Cardiac fibroblast (primary cell): ENCODE measurements around the gene ATP2B2.
A peak's percentile ranks its signal among the peaks of the same experiment; 100 is the strongest.

Experiments
- DNase-seq, 2 donors: peaks; one replicate each; pipeline versions ENCODE4 v3.0.0 to v3.0.0-alpha.2; 2010; ENCODE audit warnings: low read depth in 2 of 2
- H3K4me3 ChIP-seq, 2 donors: replicated peaks in 1 of 2; 1 replicate in 1 of 2; 2 replicates in 1 of 2; pipeline ENCODE4 v1.5.1; 2011; ENCODE audit warnings: low read depth in 2 of 2, low read length in 2 of 2, mild to moderate bottlenecking in 2 of 2, moderate library complexity in 1 of 2
- TF ChIP-seq, protein P1 (sequence below): IDR thresholded peaks from one replicate; pipeline ENCODE4 v1.5.1; 2011; ENCODE audit warnings: low read depth, mild to moderate bottlenecking, low read length, inconsistent platforms

Gene ATP2B2

DNA sequence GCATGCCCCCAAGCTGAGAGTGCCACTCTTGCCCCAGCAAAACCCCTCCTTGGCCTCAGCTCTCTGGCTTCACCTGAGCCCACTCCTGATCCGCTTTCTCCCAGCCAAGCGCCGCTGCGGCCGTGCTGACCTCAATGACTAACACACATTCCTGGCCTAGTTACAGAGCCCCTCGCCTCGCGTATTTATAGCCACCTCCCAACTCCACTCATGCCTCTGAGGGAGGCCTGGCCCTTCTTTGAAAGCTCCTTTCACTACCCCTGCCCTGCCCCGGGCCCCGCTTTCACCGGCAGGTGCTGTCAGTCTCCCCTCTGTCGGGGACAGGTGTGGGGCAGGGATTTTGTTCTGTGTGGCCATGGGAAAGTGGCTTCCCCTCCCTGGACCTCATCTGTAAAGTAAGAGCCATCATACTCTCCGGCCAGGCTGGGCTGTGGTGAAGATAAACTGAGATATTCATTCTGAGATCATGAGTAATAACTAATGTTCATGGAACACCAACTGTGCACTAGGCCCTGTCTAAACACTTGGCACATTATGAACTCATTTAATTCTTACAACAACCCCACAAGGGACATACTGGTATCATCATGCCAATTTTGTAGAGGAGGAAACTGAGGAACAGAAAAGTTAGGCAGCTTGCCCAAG, 13.2 kb upstream of the ATP2B2 start:
- DNase-seq, result peak; percentile 21 to 22
- TF ChIP-seq, protein P1, sequence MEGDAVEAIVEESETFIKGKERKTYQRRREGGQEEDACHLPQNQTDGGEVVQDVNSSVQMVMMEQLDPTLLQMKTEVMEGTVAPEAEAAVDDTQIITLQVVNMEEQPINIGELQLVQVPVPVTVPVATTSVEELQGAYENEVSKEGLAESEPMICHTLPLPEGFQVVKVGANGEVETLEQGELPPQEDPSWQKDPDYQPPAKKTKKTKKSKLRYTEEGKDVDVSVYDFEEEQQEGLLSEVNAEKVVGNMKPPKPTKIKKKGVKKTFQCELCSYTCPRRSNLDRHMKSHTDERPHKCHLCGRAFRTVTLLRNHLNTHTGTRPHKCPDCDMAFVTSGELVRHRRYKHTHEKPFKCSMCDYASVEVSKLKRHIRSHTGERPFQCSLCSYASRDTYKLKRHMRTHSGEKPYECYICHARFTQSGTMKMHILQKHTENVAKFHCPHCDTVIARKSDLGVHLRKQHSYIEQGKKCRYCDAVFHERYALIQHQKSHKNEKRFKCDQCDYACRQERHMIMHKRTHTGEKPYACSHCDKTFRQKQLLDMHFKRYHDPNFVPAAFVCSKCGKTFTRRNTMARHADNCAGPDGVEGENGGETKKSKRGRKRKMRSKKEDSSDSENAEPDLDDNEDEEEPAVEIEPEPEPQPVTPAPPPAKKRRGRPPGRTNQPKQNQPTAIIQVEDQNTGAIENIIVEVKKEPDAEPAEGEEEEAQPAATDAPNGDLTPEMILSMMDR, result no peak
- H3K4me3 ChIP-seq, result no peak overlapping the region

DNA sequence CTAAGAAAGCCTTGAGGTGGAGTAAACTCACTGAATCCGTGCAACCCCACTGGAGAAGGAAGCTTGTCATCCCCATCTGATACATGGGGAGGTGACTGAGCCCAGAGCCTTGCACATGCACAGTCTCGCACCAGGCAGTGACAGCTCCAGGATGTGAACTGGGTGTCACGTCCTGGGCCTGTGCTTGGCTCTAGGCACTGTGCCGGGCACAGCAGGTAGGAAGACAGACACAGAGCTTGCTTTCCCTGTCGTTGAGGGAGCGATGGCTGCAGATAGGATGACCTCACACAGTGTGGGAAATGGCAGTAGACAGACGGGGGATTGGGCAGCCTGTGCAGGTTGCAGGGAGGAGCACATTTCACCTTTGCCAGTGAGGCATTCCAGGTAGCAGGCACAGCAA, 12.2 kb upstream of the ATP2B2 start:
- TF ChIP-seq, protein P1, result no peak
- no peak overlapping the region for H3K4me3 ChIP-seq
- DNase-seq, result no peak

DNA sequence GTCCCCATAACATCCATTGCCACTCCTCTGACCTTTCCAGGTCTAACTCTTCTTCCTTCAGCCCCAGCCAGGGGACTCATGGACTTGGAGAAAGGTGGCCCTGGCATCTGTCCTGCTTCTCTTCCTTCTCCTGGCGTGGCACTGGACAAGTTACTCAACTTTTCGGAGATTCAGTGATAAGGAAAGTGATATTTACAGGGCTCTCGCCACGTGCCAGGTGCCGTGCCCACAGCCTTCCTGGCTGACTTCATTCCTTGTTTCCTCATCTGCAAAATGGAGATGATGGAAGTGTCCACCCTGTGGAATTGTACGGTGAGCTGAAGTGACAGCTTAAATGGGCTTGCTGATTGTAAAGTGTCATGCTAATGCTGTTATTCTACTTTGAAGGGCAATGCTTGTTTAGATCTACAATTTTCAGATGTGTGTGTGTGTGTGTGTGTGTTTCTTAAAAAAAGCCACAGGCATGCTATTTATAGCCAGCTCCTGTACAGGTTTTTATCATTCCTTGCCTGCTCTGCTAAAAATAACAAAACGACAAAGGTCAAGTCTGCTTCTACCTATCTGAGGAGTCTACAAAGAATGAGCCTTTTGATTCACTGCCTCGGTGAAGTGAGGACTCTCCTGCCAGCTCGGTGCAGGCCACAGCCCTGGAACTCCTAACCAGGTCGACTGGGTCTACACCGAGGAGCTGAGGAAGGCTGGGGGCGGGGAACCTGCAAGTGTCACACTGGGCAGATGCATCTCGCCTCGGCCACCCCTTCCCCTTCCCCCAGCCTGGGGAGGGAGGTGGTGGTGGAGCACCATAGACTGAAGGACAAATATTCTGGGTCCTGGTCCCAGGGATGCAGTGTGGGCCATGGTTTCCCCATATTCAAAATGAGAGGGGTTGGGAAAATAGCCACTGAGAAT, 11.4 kb upstream of the ATP2B2 start:
- TF ChIP-seq, protein P1, result no peak
- H3K4me3 ChIP-seq, result no peak overlapping the region
- peak in 1 of 2 donors; percentile 4 for DNase-seq

DNA sequence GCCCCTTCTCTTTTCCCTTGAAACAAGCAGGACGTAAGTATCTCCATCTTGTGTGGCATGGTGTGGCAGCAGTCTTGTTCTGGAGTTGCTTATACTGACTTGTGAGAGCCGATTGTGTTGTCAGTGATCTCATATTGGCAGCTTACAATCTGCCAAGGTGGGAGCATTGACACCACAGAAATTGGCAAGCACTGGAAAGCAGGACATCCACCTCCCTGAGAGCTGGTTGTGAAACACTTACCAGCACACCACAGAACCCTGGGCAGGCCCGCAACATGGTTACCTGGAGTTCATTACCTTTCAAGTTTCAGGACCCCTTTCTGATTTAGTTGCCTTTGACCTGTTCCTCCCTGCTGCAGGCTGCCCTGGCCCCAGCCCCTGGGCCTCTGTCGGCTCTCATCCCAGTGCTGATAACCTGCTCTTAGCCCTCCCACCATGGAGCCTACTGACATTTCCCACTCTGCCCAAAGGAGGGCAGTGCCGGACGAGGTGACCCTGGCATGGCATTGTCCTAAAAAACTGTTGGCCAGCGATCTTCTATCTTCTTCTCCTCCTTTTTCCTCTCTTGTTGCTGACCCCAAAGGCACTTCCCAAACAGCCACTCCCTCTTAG, 10.6 kb upstream of the ATP2B2 start:
- TF ChIP-seq, protein P1, result no peak
- H3K4me3 ChIP-seq, result no peak overlapping the region
- no peak for DNase-seq

DNA sequence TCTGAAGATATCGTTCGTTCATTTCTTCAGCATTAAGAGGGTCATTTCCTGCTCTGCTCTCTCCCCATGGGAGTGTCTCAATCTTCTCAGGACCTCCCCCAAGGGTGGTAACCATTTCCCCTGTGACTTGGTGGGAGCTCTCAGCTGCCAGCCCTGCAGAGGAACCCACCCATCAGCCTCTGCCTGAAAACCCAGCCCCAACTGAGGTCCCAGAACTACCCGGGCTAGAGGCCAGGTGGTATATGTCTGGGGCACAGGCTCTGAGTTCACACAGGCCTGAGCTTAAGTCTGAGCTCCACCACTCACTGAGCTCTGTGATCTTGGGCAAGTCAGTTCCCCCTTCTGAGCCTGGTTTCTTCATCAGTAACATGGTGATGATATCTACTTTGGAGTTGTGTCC, 10.0 kb upstream of the ATP2B2 start:
- H3K4me3 ChIP-seq, result no peak overlapping the region
- TF ChIP-seq, protein P1, result no peak
- no peak for DNase-seq

DNA sequence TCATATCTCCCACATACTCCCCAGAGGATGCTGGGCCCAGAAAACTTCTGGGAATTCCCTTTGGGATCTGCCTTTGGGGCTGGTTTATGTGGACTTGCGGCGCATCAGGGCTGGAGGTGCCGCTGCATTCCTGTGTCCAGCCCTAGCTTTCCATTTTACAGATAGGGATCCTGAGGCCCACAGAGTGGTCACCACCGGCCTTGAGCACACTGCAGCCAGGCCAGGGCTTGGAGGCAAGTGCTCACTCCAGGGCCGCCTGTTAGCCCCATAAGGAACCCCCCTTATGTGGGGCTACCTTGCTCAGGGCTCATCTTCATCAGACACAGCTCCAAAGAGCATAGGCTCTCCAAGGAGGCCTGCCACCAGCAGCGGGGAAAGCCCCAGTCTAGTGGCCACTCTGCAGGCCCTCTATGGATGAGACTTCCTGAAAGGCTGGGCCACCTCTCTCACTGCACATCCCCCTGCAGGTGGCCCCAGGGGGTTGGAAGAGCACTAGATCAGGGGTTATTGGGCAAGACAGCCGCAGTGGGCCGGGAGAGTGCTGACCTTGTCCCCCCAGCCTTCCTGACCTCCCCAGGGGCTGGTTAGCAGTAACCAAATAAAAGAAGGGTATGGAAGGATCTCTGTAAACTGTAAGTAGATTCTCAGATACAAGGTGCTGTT, 9.2 kb upstream of the ATP2B2 start:
- H3K4me3 ChIP-seq, result no peak overlapping the region
- DNase-seq, result no peak
- TF ChIP-seq, protein P1, result no peak
